Measurements from ENCODE around the gene NCK2. TPM values are rescaled to one million over a fixed set of nuclear protein-coding genes. Genes with fewer than 3 reads are reported as not detected.

The NCK2 gene
- total RNA-seq, 4 donors from 2014 or later, result 55.4 to 90.5 (median 62.5) TPM

DNA sequence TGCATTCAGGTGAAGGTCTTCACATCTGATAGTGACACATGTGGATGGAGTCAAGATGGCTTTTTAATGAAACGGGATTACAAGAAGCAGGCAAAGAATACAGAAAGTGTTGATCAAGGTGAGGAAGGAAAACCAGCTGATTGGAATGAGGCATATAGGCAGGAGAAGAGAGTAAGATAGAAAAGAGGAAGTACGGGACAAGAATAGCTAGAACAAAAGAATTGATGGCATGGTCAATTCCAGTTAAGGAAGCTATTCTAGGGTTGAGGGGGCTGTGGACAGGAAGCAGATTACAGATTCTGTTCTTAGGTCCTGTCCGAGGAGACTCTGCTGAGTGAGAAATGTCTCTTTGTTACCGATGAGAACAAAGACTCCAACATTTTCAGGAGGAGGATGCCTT is 13.2 kb upstream of the NCK2 start:
- WGBS, 2 donors, result 51 to 58% methylated on average over 4 of the region's 4 CpGs
- Histone ChIP-seq H3K9me3 (peaks cover 0 to 13% (median 0%) of the 10 kb centered on the region in 3 donors), H3K4me3 (no peak overlapping the region), H3K36me3 (no peaks in the 10 kb centered on the region), H3K27me3 (no peaks in the 10 kb centered on the region), H3K27ac (no peak overlapping the region), H3K4me1 (peaks cover 4 to 33% (median 15%) of the 10 kb centered on the region in 3 donors)
- no peak for DNase-seq
- TF ChIP-seq, protein P1, sequence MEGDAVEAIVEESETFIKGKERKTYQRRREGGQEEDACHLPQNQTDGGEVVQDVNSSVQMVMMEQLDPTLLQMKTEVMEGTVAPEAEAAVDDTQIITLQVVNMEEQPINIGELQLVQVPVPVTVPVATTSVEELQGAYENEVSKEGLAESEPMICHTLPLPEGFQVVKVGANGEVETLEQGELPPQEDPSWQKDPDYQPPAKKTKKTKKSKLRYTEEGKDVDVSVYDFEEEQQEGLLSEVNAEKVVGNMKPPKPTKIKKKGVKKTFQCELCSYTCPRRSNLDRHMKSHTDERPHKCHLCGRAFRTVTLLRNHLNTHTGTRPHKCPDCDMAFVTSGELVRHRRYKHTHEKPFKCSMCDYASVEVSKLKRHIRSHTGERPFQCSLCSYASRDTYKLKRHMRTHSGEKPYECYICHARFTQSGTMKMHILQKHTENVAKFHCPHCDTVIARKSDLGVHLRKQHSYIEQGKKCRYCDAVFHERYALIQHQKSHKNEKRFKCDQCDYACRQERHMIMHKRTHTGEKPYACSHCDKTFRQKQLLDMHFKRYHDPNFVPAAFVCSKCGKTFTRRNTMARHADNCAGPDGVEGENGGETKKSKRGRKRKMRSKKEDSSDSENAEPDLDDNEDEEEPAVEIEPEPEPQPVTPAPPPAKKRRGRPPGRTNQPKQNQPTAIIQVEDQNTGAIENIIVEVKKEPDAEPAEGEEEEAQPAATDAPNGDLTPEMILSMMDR (IDR thresholded peaks at IDR 0.05), result no peak
- TF ChIP-seq POLR2A (IDR thresholded peaks at IDR 0.05), result no peak
- intact Hi-C loops (cut with DNase I), result no loop called here

DNA sequence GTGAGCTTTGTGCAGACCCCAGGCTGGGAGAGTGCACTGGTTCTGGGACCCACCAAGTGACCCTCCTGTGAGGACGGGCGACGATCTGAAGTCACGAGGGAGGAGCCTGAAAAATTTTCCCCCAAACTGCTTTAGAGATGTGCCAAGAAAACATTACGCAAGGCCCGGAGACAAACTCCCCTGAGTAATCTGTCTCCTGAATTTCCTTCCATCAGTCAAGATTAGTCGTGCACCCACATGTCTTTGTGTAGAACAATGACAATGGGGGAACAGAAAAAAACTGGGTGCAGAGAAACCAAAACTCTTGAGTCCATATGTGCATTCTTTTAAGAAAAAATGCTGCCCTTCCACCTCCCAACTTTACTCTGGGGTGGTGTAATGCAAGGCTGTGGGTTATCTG is 12.6 kb upstream of the NCK2 start:
- TF ChIP-seq POLR2A (IDR thresholded peaks at IDR 0.05), result no peak
- WGBS, 2 donors, result 25 to 27% methylated on average over 7 of the region's 7 CpGs
- DNase-seq, result no peak
- Histone ChIP-seq H3K4me3 (no peak overlapping the region), H3K4me1 (peaks cover 4 to 33% (median 15%) of the 10 kb centered on the region in 3 donors), H3K27me3 (no peaks in the 10 kb centered on the region), H3K27ac (peak overlapping the region in 1 of 4 donors; percentile 9), H3K9me3 (peaks cover 0 to 11% (median 0%) of the 10 kb centered on the region in 3 donors), H3K36me3 (no peaks in the 10 kb centered on the region)
- intact Hi-C loops (cut with DNase I), result no loop called here

DNA sequence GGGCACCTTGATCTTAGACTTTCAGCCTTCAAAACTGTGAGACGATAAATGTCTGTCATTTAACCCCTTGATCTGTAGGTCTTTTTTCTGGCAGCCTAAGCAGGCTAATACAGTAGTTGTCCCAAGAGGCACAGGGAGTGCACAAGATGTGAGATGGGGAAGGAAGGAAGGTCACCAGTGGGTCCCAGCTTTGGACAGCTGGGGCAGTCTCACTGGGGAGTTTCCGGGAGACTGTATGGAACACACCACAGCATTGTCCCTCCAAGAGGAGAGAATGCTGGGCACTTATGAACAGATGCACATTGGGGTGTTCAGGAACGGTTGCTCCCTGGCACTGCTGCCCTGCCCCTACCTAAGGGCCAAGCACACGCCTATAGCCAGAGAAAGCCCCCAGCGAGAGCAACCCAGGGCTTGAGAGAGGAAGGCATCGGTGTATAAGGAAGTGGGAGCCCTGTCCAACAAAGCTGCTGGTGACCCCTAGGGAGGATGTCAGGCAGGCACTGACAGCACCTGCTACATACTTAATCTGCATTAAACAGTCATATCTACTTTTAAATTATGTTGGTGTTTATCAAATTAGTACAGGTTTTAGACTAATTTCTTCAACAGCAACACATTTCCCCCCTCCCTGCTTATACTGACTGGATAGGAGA is 11.6 kb upstream of the NCK2 start:
- 50 to 52% methylated on average over 4 of the region's 6 CpGs for WGBS, 2 donors
- intact Hi-C loops (cut with DNase I), result no loop called here

DNA sequence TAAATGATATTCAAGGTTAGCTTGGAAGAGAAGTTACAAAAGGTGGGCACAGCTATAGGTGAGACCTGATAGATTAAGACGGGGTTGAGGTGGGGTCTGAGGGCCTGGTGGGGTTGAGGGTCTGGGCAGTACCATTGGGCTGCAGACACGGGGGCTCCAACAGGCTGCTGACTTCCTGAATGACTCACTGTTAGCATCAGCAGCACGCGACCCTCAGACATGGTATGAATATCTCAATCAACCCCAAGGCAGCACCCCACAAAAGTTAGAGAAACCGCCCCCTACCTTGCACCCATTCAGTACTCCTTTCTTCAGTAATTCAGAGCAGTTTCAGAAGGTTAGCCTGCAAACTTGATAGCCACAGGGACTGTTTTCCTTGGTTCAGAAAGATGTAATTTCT is 10.8 kb upstream of the NCK2 start:
- Histone ChIP-seq H3K4me3 (no peak overlapping the region), H3K36me3 (no peaks in the 10 kb centered on the region), H3K9me3 (peaks cover 0 to 6% (median 0%) of the 10 kb centered on the region in 3 donors), H3K4me1 (peaks cover 4 to 33% (median 15%) of the 10 kb centered on the region in 3 donors), H3K27me3 (no peaks in the 10 kb centered on the region), H3K27ac (no peak overlapping the region)
- WGBS, 2 donors, result 58 to 74% methylated on average over 5 of the region's 5 CpGs
- TF ChIP-seq POLR2A (IDR thresholded peaks at IDR 0.05), result no peak
- TF ChIP-seq, protein P1 (IDR thresholded peaks at IDR 0.05), result no peak
- intact Hi-C loops (cut with DNase I), result no loop called here
- no peak for DNase-seq

More for the DNA sequence above, 11.6 kb upstream of the NCK2 start:
- H3K4me3 ChIP-seq, result no peak overlapping the region
- no peaks in the 10 kb centered on the region for H3K27me3 ChIP-seq
- H3K4me1 ChIP-seq, result peaks cover 4 to 33% (median 15%) of the 10 kb centered on the region in 3 donors
- peaks cover 0 to 6% (median 0%) of the 10 kb centered on the region in 3 donors for H3K9me3 ChIP-seq
- no peaks in the 10 kb centered on the region for H3K36me3 ChIP-seq
- DNase-seq, result no peak
- no peak for TF ChIP-seq POLR2A (IDR thresholded peaks at IDR 0.05)
- TF ChIP-seq, protein P1 (IDR thresholded peaks at IDR 0.05), result no peak
- no peak overlapping the region for H3K27ac ChIP-seq

DNA sequence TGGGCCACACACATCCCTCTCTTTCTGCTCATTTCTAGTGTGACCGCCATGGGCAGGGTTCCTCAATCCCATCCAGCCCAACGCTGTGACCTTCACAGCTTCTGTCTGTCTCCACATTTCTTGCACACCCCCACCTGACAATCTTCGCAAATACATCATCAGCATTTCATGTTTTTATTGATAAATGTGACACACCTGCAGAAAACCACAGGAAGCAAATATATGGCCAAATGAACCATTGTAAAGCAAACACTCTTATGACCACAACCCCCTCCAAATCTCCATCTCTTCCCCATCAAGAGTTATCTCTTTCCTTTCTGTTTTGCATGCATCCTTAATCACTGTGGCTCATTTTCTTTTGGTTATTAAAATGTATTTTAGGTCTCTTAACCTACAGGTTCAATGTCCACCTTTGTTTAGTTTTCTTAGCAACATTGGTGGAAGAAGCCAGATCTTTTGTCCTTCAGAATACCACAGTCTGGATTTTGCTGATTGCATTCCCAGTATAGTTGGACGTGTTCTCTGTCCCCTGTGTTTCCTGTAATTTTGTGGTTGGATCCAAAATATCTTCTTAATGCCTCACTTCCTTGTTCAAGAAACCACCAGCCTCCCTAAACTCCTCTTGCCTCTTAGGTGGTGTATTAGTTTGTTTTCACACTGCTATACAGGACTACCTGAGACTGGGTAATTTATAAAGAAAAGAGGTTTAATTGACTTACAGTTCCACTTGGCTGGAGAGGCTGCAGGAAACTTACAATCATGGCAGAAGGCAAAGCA is 9.8 kb upstream of the NCK2 start:
- WGBS, 2 donors, result 66% methylated on average over 4 of the region's 4 CpGs
- intact Hi-C loops (cut with DNase I), result no loop called here

More for the DNA sequence above, 9.8 kb upstream of the NCK2 start:
- Histone ChIP-seq H3K4me3 (no peak overlapping the region), H3K27me3 (no peaks in the 10 kb centered on the region), H3K36me3 (no peaks in the 10 kb centered on the region), H3K27ac (no peak overlapping the region), H3K9me3 (peaks cover 0 to 3% (median 0%) of the 10 kb centered on the region in 3 donors), H3K4me1 (peaks cover 4 to 33% (median 15%) of the 10 kb centered on the region in 3 donors)
- no peak for DNase-seq
- TF ChIP-seq, protein P1 (IDR thresholded peaks at IDR 0.05), result no peak
- no peak for TF ChIP-seq POLR2A (IDR thresholded peaks at IDR 0.05)

Data from esophagus squamous epithelium (tissue), 5 donors.